HG03442 (cell line): ENCODE measurements around the gene AKIRIN1.
"Not testable (repeated sequence)": the region's sequence is repeated elsewhere in the genome, so short reads cannot be mapped to it uniquely, and the experiment has no call there.

ENCODE experiments used
- ATAC-seq: cut with Tn5 transposase; IDR thresholded peaks from one replicate; pipeline ENCODE4 v1.9.1; 2021; ENCODE audit warnings: mild to moderate bottlenecking, moderate library complexity; ENCODE audit not compliant: unreplicated experiment

The AKIRIN1 gene, protein sequence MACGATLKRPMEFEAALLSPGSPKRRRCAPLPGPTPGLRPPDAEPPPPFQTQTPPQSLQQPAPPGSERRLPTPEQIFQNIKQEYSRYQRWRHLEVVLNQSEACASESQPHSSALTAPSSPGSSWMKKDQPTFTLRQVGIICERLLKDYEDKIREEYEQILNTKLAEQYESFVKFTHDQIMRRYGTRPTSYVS

DNA sequence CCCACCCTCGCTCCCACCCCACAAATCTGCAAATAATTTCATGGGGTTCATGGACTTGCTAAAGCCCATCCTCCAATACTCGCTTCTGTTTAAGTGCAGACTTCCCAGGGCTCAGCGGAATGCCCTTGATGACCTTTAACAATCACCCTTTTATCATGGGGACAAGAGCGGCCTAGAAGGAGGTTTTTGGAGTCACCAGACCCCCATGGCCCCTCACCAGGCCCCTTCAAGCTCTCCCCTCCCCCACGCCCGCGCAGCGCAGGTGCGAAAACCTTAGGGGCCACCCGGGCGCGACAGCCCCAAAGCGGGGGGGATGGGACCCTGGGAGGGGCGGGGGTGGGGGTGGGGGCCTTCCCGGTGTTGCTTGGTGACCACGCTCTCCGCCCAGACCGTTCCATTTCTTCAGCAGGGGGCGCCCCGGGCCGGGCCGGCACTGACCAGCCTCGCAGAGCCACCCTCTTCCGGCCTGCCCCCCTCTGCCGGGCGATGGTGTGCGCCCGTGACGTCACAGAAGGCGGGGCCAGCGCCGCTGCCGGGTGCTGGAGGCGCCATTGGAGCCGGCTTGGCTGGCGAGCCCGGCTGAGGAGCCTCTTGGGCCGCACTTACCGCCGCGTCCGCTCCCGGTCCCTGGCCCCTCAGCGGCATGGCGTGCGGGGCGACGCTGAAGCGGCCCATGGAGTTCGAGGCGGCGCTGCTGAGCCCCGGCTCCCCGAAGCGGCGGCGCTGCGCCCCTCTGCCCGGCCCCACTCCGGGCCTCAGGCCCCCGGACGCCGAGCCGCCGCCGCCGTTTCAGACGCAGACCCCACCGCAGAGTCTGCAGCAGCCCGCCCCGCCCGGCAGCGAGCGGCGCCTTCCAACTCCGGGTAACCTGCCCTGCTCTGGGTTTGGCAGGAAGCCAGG, at the start of gene AKIRIN1:
AKIRIN1 (plus strand) TSS at position 539 of the 900 bp plus-strand sequence; CDS start at position 644, 105 bp downstream.
- peak; percentile 90 for ATAC-seq

DNA sequence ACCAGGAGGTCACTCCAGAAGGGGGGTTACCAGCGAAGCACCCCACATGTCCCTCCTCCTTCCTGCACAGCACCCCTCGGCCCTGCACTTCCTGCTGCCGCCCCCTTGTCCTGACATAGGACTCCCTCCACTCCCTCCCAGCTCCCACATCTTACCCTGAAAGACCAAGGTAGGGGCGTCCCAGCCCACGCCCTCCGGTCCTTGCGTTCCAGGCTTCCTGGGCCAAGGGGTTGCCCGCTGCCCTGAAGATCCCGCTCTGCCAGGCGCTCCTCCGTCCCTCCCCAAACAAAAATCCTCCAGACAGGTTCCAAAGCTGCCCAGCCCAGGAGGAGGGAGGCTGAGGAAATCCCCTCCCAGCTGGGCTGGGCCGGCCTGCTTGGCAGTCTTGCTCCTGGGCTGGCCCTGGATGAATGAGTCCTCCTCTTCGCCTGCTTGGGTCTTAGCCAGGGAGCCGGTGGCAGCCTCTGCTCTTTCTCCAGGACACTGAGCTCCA, 49.5 kb upstream of the AKIRIN1 start, which contains the start of gene RHBDL2:
RHBDL2 (minus strand) TSS at position 304 of the 493 bp plus-strand sequence. CDS start 22,618 bp downstream, outside the sequence.
- no peak for ATAC-seq

GRCh38 chr1:38942664-38943428, 48.2 kb upstream of the AKIRIN1 start:
- ATAC-seq, result no peak

- ATAC-seq, result no peak
Measured at GRCh38 chr1:38944547-38944946, 46.5 kb upstream of the AKIRIN1 start.

GRCh38 chr1:38950553-38950952, 40.5 kb upstream of the AKIRIN1 start:
- ATAC-seq, result no peak

DNA sequence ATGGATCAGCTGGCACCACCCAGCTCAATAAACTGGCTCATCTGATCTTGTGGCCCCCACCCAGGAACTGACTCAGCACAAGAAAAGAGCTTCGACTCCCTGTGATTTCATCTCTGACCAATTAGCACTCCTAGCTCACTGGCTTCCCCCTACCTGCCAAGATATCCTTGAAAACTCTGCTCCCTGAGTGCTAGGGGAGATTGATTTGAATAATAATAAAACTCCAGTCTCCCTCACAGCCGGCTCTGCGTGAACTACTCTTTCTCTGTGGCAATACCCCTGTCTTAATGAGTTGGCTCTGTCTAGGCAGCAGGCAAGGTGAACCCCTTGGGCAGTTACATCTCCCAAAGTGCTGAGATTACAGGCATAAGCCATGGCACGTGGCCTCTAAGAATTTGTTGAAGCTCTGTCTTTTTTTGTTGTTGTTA, 37.6 kb upstream of the AKIRIN1 start:
- ATAC-seq, result no peak

- ATAC-seq, result no peak
Measured at GRCh38 chr1:38958967-38959366, 32.1 kb upstream of the AKIRIN1 start.

DNA sequence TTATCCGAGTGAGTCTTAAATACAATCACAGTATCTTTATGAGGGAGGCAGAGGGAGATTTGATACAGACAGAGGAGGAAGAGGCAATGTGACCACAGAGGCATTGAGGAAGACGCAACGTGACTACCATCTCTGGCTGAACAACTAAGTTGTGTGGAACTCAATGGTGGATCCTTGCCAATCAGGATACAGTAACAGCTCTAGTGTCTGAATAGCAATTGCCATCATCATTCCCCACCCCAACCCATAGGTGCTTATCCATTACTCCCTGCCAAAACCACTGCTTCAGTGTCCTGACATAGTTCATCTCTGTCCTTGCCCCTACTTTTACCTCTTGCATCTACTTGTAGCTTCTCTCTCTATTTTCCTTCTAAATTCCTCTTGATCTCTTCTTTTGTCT, 29.0 kb upstream of the AKIRIN1 start:
- ATAC-seq, result no peak

- ATAC-seq, result no peak
Measured at GRCh38 chr1:38962560-38962959, 28.5 kb upstream of the AKIRIN1 start.

DNA sequence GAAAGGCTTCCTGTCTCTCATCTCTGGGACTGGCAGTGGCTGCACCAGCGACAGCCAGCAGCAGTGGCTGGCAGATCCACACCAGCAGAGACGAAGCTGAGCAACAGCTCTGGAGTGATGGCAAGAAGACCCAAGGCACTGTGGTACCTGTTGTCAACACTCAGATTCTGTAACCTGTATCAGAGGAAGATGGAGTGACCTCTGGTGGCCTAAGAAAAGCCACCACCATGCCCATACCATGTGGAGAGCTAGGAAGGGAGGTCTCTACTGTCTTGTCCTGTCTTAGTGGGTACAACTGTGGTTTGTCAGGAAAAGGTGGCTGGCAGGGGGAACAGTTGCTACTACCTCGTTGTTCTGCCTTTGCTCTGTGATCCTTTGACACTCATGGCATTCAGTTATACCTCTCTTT, 26.9 kb upstream of the AKIRIN1 start:
- no peak for ATAC-seq

DNA sequence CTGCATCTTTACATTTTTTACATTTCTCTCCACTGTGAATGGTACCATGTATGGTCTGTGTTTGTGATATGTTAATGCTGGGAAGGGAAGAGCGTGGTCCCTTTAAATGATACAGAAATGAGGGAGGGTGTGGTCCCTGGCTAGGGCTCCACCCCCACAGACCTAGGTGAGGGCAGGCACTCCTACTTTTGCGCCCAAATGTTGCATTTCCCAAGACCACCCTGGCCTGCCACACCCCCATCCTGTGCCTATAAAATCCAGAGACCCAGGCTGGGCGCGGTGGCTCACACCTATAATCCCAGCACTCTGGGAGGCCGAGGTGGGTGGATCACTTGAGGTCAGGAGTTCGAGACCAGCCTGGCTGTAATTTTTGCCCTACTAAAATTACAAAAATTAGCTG, 17.9 kb upstream of the AKIRIN1 start:
- ATAC-seq, result not testable (repeated sequence)

DNA sequence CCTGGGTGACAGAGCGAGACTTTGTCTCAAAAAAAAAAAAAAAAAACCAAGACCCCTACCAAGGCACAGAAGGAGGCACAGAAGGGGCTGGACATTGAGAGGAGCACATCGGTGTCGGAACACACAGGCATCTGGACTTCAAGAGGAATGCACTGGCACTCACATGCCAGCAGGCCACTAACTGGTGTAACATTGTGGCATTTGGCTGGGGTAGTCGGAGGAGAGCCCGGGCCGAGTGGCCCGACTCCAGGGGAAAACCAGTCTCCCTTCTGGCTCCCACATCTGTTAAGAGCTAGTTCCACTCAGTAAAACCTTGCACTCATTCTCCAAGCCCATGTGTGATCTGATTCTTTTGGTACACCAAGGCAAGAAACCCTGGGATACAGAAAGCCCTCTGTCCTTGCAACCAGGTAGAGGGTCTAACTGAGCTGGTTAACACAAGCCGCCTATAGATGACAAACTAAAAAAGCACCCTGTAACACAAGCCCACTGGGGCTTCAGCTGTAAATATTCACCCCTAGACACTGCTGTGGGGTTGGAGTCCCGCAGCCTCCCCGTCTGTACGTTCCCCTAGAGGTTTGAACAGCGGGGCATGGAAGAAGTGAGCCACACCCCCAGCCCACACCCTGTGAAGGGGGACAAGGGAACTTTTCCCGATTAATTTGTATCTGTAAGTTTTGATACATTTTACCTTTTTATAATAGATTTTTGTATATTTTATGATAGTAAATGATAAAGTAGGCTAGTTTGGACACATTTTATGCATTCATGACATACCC, 17.2 kb upstream of the AKIRIN1 start:
- no peak for ATAC-seq

DNA sequence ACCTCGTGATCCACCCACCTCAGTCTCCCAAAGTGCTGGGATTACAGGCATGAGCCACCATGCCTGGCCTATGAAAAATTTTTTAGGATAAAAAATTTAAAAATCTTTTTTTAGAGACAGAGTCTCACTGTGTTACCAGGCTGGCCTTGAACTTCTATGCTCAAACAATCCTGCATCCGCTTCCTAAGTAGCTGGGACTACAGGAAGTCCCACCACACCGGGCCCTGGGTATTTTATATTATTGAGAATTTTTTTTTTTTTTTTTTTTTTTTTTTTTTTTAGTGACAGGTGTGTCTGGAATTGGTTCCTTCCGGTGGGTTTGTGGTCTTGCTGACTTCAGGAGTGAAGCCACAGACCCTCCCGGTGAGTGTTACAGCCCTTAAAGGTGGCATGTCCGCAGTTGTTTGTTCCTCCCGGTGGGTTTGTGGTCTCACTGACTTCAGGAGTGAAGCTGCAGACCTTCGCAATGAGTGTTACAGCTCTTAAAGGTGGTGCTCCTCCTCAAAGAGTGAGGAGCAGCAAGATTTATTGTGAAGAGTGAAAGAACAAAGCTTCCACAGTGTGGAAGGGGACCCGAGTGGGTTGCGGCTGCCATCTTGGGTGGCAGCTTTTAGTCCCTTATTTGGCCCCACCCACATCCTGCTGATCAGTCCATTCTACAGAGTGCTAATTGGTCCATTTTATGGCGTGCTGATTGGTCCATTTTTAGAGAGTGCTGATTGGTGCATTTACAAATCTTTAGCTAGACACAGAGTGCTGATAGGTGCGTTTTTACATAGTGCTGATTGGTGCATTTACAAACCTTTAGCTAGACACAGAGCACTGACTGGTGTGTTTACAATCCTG, 13.5 kb upstream of the AKIRIN1 start:
- not testable (repeated sequence) for ATAC-seq

DNA sequence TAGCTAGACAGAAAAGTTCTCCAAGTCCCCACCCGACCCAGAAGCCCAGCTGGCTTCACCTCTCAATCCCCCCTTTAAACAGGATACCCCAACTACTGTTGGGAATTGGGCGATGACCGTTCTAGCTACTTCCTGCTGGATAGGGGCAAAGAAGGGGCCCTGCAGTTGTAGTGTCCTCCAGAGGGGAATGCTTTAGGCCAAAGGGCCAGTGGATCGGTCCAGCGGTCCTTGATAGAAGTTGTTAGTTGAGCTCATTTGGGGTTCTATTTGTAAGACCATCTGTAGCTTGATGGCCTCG, 12.9 kb upstream of the AKIRIN1 start:
- not testable (repeated sequence) for ATAC-seq

DNA sequence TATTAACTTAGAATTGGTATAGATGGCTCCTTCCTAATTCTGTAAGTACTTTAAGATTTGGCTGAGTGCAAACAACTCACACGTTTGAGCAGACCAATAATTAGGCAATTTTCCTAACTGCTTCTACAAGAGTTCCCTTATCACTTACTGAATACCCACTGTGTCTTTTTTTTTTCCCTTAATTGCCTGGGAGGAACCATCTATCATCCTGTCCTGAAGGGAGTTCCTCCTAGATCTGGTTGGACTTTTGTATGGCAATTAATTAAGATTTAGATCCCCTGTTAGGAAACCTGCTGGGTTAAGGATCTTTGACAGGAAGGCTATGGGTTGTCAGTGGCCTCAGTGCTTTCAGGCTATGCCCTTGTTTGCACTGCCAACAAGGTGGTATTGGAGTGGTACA, 11.7 kb upstream of the AKIRIN1 start:
- ATAC-seq, result not testable (repeated sequence)

- ATAC-seq, result no peak
Measured at GRCh38 chr1:38989979-38990378, 1.1 kb upstream of the AKIRIN1 start.

DNA sequence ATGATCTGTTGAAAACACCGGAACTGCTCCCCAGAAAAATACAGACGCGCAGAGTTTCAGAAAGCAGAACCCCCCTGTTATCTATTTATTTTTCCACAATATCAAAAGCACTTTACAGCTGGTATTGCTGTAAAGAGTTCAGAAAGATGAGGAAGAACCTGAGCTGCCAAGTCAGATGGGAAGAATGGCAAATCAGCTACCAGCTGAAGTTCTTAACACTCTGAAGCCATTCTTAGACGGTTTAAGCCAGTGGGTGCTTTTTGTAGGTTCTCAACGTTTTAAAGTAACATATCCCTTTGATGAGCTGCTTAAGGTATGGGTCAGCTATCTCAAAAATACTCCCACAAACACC, 714 bp upstream of the AKIRIN1 start:
- no peak for ATAC-seq

GRCh38 chr1:38991638-38992411, 749 bp downstream of the AKIRIN1 start:
- ATAC-seq, result no peak
